Thyroid gland (tissue), 4 donors: ENCODE measurements around the gene PWWP2A.

Source experiments
- POLR2A ChIP-seq, 2 donors: fragments of 450-650 bp; IDR thresholded peaks; one replicate each; pipeline ENCODE4 v1.6.1; 2017; ENCODE audit warnings: antibody characterized with exemption in 2 of 2, mild to moderate bottlenecking in 2 of 2, moderate library complexity in 1 of 2
- TF ChIP-seq, protein P1 (sequence below), 6 experiments: fragments of 200-600 bp in 3 of 6; fragments of 450-650 bp in 3 of 6; sonication (generic) in 3 of 6; IDR thresholded peaks; one replicate each; pipeline ENCODE4 v1.5.1; 2016 to 2019; ENCODE audit warnings: antibody characterized with exemption in 6 of 6, mild to moderate bottlenecking in 2 of 6, inconsistent platforms in 1 of 6, moderate library complexity in 1 of 6

DNA sequence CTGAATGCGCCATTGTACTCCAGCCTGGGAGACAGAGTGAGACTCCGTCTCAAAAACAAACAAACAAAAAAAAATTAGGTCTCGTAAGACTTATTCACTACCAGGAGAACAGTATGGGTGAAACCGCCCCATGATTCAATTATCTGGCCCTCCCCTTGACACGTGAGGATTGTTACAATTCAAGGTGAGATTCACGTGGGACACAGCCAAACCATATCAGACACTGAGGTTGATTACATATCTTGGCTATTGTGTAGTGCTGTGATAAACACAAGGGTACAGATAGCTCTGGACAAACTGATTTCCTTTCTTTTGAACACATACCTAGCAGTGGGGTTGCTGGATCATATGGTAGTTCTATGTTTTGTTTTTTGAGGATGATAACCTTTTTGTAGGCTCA, 42.4 kb upstream of the PWWP2A start:
- TF ChIP-seq, protein P1, sequence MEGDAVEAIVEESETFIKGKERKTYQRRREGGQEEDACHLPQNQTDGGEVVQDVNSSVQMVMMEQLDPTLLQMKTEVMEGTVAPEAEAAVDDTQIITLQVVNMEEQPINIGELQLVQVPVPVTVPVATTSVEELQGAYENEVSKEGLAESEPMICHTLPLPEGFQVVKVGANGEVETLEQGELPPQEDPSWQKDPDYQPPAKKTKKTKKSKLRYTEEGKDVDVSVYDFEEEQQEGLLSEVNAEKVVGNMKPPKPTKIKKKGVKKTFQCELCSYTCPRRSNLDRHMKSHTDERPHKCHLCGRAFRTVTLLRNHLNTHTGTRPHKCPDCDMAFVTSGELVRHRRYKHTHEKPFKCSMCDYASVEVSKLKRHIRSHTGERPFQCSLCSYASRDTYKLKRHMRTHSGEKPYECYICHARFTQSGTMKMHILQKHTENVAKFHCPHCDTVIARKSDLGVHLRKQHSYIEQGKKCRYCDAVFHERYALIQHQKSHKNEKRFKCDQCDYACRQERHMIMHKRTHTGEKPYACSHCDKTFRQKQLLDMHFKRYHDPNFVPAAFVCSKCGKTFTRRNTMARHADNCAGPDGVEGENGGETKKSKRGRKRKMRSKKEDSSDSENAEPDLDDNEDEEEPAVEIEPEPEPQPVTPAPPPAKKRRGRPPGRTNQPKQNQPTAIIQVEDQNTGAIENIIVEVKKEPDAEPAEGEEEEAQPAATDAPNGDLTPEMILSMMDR (IDR thresholded peaks at IDR 0.05): no peak
- TF ChIP-seq POLR2A (IDR thresholded peaks at IDR 0.05): no peak
